Spleen (tissue), 7 donors: ENCODE data around the gene PNMA8B.
A peak's percentile ranks its signal among the peaks of the same experiment; 100 is the strongest.

Experiments
- CTCF ChIP-seq, 11 experiments: fragments of 200-600 bp in 7 of 11; fragments of 450-650 bp in 4 of 11; sonication (generic) in 4 of 11; IDR thresholded peaks in 8 of 11; conservative IDR thresholded peaks in 3 of 11; 1 replicate in 7 of 11; 2 replicates in 4 of 11; pipeline versions ENCODE4 v1.4.0 to v1.8.0; 2016 to 2021; ENCODE audit warnings: antibody characterized with exemption in 11 of 11, inconsistent platforms in 4 of 11, mild to moderate bottlenecking in 1 of 11
- POLR2AphosphoS5 ChIP-seq, 3 donors: sonication (generic); formaldehyde crosslinking; IDR thresholded peaks; one replicate each; pipeline ENCODE4 v1.5.1; 2017; ENCODE audit warnings: antibody characterized with exemption in 3 of 3
- donor health status: DM: no; HTN: no; CAD: no; lungs with moderate emphysema.
- donor health status: DM: no; HTN: no; CAD: no.
- donor health status: DM: no; HTN: no; CAD: no.

GRCh38 chr19:46515879-46516350, 20.2 kb upstream of the PNMA8B start:
- TF ChIP-seq CTCF (IDR thresholded peaks at IDR 0.05 in 8 of 11, conservative IDR thresholded peaks at IDR 0.05 in 3 of 11) (peak; percentile 45 to 76 (median 60)), POLR2AphosphoS5 (IDR thresholded peaks at IDR 0.05) (no peak)
